Measurements from ENCODE around the gene CCDC28A. TPM values are rescaled to one million over a fixed set of nuclear protein-coding genes. Genes with fewer than 3 reads are reported as not detected.

The CCDC28A gene
- total RNA-seq, 2 experiments from 2014 or later, result 11.0 to 20.9 TPM

GRCh38 chr6:138726066-138726756 is 47.4 kb upstream of the CCDC28A start:
- Histone ChIP-seq H3K36me3 (ENCODE audit: insufficient read depth, low read length) (no peaks in the 10 kb centered on the region), H3K9me3 (ENCODE audit: low read length) (no peaks in the 10 kb centered on the region), H3K27ac (ENCODE audit: low read depth, low read length, poor library complexity, severe bottlenecking) (no peak overlapping the region), H4K20me1 (ENCODE audit: insufficient read depth, low read length) (no peaks in the 10 kb centered on the region), H3K9me2 (ENCODE audit: insufficient read depth, low read length) (no peaks in the 10 kb centered on the region), H3K79me2 (ENCODE audit: insufficient read depth, low read depth, low read length) (no peaks in the 10 kb centered on the region), H3K4me1 (ENCODE audit: insufficient read depth, low read length, poor library complexity, severe bottlenecking) (no peaks in the 10 kb centered on the region), H3K4me3 (ENCODE audit: low read depth, low read length, poor library complexity, severe bottlenecking) (no peak overlapping the region), H2AFZ (ENCODE audit: low read length) (no peak overlapping the region), H3K4me2 (ENCODE audit: low read length) (no peak overlapping the region)
- ChIA-PET CTCF (ENCODE audit: unreplicated experiment) (no interaction called here), POLR2A (interaction anchor here (0.7 to 1.0 kb wide), 3 partner anchors 12 to 59 kb away, joined by 3 to 5 read pairs (median 3); no protein-coding TSS in a partner anchor)
- DNase-seq (ENCODE audit: low spot score), result no peak
- BruUV-seq (replicated peaks), result no TSS peak
- TF ChIP-seq EZH2phosphoT487 (IDR thresholded peaks at IDR 0.05; ENCODE audit: borderline replicate concordance, low read depth, low read length), result no peak
- peak; percentile 25; the same call in 1 of the 2 replicates for TF ChIP-seq CTCF (conservative IDR thresholded peaks at IDR 0.05; ENCODE audit: low read length)
- intact Hi-C loops (cut with micrococcal nuclease; ENCODE audit: unreplicated experiment), result no loop called here

- Histone ChIP-seq H3K4me2 (ENCODE audit: low read length) (no peak overlapping the region), H4K20me1 (ENCODE audit: insufficient read depth, low read length) (no peaks in the 10 kb centered on the region), H3K4me3 (ENCODE audit: low read depth, low read length, poor library complexity, severe bottlenecking) (no peak overlapping the region), H3K4me1 (ENCODE audit: insufficient read depth, low read length, poor library complexity, severe bottlenecking) (no peaks in the 10 kb centered on the region), H2AFZ (ENCODE audit: low read length) (no peak overlapping the region), H3K9me3 (ENCODE audit: low read length) (no peaks in the 10 kb centered on the region), H3K36me3 (ENCODE audit: insufficient read depth, low read length) (no peaks in the 10 kb centered on the region), H3K9me2 (ENCODE audit: insufficient read depth, low read length) (no peaks in the 10 kb centered on the region), H3K27ac (ENCODE audit: low read depth, low read length, poor library complexity, severe bottlenecking) (no peak overlapping the region), H3K79me2 (ENCODE audit: insufficient read depth, low read depth, low read length) (no peaks in the 10 kb centered on the region)
- TF ChIP-seq EZH2phosphoT487 (IDR thresholded peaks at IDR 0.05; ENCODE audit: borderline replicate concordance, low read depth, low read length) (no peak), CTCF (conservative IDR thresholded peaks at IDR 0.05; ENCODE audit: low read length) (no peak; the same call in 1 of the 2 replicates)
- intact Hi-C loops (cut with micrococcal nuclease; ENCODE audit: unreplicated experiment), result no loop called here
- no peak for DNase-seq (ENCODE audit: low spot score)
- no TSS peak for BruUV-seq (replicated peaks)
- ChIA-PET POLR2A (interaction anchor here (0.7 to 1.0 kb wide), 2 partner anchors 33 to 59 kb away, joined by 3 read pairs; no protein-coding TSS in a partner anchor), CTCF (ENCODE audit: unreplicated experiment) (no interaction called here)
Measured at GRCh38 chr6:138726757-138727097, 46.8 kb upstream of the CCDC28A start.

- Histone ChIP-seq H3K9me2 (ENCODE audit: insufficient read depth, low read length) (no peaks in the 10 kb centered on the region), H3K27ac (ENCODE audit: low read depth, low read length, poor library complexity, severe bottlenecking) (no peak overlapping the region), H3K4me1 (ENCODE audit: insufficient read depth, low read length, poor library complexity, severe bottlenecking) (no peaks in the 10 kb centered on the region), H4K20me1 (ENCODE audit: insufficient read depth, low read length) (no peaks in the 10 kb centered on the region), H2AFZ (ENCODE audit: low read length) (no peak overlapping the region), H3K4me2 (ENCODE audit: low read length) (no peak overlapping the region), H3K4me3 (ENCODE audit: low read depth, low read length, poor library complexity, severe bottlenecking) (no peak overlapping the region), H3K9me3 (ENCODE audit: low read length) (no peaks in the 10 kb centered on the region), H3K79me2 (ENCODE audit: insufficient read depth, low read depth, low read length) (no peaks in the 10 kb centered on the region), H3K36me3 (ENCODE audit: insufficient read depth, low read length) (no peaks in the 10 kb centered on the region)
- TF ChIP-seq EZH2phosphoT487 (IDR thresholded peaks at IDR 0.05; ENCODE audit: borderline replicate concordance, low read depth, low read length) (no peak), CTCF (conservative IDR thresholded peaks at IDR 0.05; ENCODE audit: low read length) (no peak)
- intact Hi-C loops (cut with micrococcal nuclease; ENCODE audit: unreplicated experiment), result no loop called here
- CTCF ChIA-PET (ENCODE audit: unreplicated experiment), result no interaction called here
- DNase-seq (ENCODE audit: low spot score), result no peak
- POLR2A ChIA-PET, result interaction anchor here (1.0 kb wide), 1 partner anchor 60 kb away, joined by 3 read pairs; no protein-coding TSS in a partner anchor
- BruUV-seq (replicated peaks), result no TSS peak
Measured at GRCh38 chr6:138727182-138727581, 46.4 kb upstream of the CCDC28A start.

All from OCI-LY7 (cell line).